NCI-H187 (cell line): Measurements from ENCODE around the gene HES3.

Source experiments
- DNase-seq, 2 experiments: peaks; one replicate each; lab custom pipeline; 2025; lab: John Stamatoyannopoulos, UW

HES3 gene

DNA sequence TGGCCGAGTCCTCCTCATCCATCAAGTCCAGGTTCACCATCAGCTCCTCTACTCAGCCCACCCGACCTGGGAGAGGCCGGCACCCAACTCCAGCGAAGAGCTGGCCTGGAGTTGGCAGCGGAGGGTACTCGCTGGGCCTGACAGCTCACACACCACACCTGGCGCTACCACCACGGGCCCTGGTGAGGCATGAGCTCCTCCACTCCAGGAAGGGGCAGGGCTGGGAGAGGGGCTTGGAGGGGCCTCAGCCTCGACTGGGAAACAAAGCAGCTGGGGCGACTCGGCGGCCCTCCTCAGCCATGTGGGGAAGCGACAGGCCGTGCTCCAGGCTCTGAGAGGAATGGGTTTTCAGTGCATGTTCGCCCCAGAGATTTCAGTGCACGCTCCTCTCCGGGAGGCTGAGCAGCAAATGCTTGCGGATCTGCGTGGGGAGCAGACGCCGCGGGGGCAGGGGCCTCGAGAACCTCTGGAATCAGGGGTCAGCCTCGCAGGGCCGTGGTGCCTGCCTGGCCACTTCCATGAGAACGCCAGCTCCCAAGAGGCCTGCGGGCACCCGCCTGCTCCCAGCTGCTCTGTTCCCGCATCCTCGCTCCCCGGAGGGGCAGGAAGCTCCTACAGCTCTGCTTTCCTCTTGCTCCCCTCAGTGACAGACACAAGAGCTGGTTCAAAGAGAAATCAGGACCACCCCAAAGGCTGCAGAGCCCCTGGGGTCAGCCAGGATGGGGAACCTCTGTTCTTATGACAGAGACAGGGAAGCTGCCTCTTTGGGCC, 35.8 kb downstream of the HES3 start:
- no peak for DNase-seq

DNA sequence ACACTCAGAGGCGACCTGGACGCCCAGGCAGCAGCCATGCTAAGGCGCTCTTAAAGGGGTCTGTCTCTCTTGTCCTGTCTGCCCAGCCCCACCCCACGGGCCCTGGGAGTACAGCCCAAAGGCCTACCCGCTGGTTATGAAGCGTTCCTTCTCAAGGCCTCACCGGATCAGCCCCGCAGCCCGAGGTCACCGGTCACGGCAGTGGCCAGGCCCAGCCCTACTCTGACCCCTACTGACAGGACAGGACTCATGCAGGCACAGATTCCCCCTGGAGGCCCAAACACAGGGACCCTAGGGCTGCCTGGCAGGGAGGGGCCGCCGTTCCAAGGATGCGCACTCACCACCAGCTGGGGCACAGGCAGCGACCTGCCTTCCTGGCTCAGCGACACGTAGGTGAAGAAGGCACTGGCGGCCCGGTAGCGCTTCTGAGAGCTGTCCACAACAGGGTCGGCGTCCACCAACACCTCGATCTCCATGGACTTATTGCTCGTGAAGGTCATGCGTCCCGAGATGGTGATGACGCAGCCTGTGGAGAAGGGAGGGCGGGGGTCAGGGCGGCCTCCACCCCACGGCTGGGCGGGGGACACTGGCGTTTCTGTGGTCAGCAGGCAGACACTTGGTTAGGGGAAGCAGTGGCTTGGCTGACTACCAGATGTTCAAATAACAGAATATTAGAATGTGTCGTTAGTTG, 36.9 kb downstream of the HES3 start:
- no peak for DNase-seq

DNA sequence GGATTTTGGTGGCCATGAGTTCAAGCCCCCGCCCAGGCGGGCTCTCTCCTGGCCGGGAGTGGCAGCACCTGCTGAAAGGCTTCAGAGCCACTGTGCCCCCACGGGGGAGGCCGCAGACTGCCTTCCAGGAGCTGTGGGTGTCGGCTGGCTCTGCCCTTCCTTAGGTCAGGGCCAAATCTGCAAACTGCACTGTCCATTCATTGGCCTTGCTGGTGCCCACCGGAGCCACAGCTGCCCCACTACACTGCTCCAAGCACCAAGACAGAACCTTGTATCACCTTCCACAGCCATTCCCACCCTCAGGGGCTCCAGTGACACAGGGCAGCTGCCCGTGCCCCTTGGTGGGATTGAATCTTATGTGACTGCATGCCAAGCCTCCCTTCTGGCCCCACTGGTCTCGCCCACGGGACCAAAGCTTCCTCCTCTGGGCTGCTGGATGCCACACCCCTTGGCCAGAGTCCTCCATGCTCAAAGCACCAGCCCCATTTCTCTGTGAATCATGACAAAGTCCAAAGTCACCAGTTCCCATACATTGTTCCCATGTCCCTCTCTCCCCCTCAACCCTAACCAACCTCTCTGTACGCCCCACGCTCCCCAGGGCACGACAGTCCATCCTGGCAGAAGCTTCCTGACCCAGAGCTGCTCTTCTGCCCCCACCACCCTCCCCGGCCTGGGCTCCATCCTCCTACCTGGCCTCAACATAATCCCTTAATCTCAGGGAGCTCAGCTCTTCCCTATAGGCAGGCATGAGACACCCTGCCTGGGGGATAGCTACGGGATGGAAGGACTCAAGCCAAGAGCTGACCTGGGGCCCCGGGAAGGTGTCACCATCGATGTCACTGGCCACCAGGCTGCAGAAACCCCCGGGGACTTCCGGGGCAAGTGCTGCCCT, 37.8 kb downstream of the HES3 start:
- DNase-seq = no peak

DNA sequence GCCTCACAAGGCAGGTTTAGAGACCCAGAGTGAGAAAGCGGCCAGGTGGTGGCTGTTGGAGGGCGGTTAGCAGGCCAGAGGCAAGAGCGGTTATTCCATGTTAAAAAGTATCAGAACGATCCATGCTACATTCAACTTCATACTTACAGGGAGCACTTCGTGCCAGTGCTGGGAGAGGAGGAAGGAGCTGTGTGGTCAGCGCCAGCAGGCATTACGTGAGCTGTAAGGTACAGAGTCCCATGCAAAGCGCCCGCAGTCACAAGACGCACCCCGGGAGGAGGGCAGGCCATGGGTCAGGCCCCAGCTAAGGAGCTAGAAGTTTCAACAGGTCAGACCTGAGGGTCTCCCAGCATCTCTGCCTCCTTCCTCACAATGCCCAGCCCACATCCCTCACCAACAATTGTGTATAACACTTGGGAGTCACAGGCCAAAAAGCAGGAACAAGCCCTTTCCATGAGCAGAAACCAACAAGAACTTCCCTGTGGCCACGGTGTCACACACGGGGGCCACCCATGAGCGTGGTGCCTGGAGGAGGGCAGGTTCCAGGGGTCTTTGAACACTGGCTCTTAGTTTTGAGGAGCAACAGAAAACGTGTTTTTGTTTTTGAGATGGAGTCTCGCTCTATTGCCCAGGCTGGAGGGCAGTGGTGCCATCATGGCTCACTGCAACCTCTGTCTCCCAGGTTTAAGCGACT, 38.7 kb downstream of the HES3 start:
- DNase-seq = no peak

DNA sequence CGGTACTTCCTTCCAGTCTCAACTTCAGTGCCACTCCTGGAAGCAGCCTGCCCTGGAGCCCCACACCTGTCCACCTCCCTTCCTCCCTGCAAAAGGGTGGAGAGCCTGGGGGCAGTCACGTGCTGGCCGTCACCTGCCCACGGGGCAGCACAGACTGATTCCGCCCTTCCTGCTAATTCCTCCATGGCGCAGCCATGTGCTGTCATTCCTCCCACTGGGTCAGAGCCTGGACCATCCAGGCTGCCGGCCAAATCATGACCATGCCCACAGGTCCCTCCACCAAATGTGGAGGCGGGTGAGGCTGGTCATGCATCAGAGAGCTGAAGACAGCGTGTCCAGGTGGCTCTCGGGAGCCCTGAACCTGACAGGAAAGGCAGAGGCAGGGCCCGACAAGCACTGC, 41.4 kb downstream of the HES3 start:
- no peak for DNase-seq

GRCh38 chr1:6286266-6286665, 42.3 kb downstream of the HES3 start:
- no peak for DNase-seq

GRCh38 chr1:6287029-6287428, 43.0 kb downstream of the HES3 start:
- no peak for DNase-seq

DNA sequence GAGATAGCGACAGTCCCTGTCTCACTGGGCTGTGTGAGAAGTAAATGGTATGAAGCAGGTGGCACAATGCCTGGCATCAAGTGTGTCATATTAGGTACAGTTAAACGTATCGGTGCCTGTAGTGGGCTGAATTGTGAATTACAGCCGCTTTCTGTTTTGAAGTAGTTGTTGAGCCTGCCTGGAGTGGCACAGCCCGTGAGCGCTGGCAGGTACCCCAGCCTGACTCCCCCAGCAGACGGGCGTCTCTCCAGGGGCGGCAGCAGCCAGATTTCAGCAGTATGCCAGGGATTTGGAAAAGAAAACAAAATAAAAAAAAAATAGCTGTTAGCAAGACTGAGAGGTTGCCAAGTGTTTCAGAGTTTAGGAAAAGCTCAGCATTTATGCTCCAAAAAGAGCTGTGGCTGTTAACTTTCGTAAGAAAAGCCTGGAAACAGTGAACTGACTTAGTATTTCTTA, 43.5 kb downstream of the HES3 start:
- no peak for DNase-seq

GRCh38 chr1:6288026-6288425, 44.0 kb downstream of the HES3 start:
- no peak for DNase-seq

DNA sequence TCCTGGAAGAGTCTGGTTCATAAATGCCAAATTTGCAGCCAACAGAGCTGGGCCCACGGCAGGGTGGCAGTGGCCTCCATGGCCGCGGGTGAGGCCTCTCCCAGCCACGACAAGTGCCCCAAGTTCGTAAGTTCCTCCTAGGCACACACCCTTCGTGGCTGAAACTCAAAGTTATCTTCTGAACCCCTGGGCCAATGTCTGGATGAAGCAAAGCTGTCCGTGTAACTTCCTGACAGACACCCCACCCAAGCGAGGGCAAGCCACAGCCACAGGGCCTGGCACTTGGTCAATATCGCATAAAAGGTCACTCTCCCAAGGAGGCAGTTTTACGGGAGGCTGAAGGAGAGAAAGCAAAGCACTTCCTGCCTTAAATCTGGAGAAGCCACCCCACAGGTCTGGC, 44.7 kb downstream of the HES3 start:
- no peak for DNase-seq

DNA sequence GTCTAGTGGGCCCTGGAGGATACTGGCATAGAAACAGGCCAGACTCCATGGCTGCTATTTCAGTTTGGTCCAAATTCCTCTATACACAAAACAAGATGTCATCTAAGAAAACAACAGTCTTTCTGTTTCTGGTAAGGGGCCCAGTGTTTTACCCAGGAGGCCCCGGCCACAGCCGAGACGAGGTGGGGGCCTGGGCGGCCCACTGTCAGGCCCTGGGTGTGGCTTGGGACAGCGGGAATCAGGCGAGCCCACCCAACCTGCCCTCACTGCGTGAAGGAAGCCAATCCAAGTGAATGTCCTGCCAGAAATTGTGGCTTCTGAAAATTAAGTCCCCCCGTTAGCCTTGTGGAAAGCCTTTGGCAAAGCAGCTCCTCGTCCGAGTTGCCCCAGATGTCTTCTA, 48.1 kb downstream of the HES3 start:
- no peak for DNase-seq

DNA sequence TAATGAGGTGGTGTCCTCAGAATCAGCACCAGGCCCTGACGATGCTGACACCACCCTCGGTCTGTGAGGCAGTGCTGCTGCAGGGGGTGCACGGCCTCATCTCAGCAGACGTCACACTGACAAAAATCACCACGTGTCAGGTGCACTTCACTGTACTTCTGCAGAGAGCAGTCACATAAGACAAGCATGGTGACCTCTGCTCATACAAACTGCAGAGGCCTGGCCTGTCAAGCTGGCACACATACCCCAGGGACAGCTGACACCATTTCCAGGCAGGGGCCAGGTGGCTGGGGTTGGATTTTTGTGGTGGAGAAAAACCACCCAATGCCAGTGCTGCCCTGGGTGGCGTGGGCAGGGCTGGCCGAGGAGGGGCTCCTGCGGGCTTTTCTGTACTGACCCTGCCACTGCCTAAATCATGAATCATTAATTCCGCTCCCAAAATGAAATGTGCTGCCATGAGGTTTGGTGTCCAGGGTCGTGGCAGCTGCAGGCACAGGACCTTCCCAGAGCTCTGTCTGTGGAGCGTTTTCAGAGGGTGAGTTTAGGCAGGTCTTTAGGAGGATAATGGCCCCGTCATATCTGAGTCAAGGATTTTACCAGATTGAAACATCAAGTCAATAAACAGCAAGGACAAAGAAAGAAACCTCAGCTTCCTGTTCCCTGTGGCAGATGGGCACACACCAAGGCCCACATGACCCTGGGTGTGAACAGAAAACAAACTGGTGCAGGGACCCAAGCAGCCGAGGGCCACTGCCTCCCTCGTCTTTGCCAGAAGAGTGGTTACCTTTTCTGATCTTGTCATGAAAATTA, 50.3 kb downstream of the HES3 start:
- DNase-seq = no peak

DNA sequence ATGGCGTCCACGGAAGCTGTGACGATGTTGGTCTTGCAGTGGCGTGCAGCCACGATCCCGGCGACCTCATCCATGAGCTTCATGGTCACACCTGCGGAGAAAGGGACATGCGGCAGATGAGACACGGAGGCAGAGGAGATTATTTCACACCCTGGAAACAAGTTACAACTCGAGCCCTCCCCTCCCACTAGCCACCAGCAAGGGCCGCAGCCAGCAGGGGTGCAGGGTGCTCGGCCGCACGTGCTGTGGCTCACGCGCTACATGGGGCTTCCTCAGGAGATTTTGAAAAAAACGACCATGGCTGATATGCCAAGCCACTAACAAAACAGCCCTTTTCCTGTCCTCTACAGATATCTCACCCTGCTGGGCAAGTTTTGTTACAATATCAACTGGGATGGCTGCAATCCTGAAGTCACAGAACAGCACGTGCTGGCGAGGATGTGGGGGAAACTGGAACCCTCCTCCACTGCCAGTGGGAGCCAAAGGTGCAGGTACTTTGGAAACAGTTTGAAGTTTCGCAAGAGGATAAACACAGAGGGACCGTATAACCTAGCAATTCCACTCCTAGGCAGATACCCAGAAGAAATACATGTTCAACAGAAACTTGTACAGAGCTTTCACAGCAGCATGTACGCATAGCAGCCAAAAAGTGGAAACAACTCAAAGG, 51.0 kb downstream of the HES3 start:
- DNase-seq = no peak
